ENCODE measurements around the gene DENND2D. TPM values are rescaled to one million over a fixed set of nuclear protein-coding genes. Genes with fewer than 3 reads are reported as not detected.

Gene DENND2D
- total RNA-seq, 2 donors from 2014 or later: 25.4 to 37.2 TPM

DNA sequence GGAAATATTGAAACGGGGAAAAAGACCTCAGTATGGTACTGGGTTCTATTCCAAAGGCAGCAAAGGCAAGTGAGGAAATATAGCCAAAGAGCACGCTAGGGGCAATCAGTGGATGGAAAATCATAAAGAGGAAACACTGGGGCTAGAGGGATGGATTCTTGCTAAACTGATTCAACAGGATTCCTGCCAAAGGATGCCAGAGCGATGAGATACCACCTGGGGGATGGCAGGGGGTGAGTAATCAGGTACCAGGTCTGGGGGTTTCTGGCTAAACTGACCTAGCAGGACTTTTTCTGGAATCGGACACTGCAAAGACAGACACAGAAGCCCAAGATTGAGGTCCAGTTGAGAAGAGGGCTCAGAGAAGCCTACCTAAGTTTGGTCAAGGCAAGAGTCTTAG, 33.8 kb upstream of the DENND2D start:
- H3K4me3 ChIP-seq: no peak overlapping the region
- H3K4me1 ChIP-seq (replicated peaks): no peaks in the 10 kb centered on the region
- H3K27ac ChIP-seq: no peak overlapping the region
- no peaks in the 10 kb centered on the region for H3K9me3 ChIP-seq
- no peak for DNase-seq (ENCODE audit: low spot score)
- H3K36me3 ChIP-seq: no peaks in the 10 kb centered on the region
- no peak for TF ChIP-seq POLR2AphosphoS5 (IDR thresholded peaks at IDR 0.05)
- TF ChIP-seq CTCF (IDR thresholded peaks at IDR 0.05): no peak
- TF ChIP-seq POLR2A (IDR thresholded peaks at IDR 0.05): no peak
- no peaks in the 10 kb centered on the region for H3K27me3 ChIP-seq (replicated peaks; ENCODE audit: insufficient read depth)
- WGBS: 85% methylated on average over 4 of the region's 4 CpGs
- intact Hi-C loops (cut with DNase I): no loop called here

DNA sequence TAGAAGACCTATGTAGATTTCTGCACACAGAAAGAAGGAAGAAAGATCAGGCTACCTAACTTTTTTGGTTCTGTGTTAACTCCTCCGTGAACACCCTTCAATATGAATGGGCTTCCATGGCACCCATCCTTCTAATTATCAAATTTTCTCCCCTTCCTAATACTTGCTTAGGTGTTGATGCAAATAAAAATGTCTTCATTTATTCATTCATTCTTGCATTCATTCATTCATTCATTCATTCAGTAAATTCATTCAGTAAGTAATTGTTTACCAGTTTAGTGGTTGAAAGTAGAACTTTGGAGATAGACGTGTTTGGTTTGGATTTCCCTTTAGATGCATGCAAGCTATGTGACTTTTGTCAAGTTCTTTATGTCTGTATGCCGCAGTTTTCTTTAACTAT, 31.7 kb upstream of the DENND2D start:
- Histone ChIP-seq H3K36me3 (no peaks in the 10 kb centered on the region), H3K4me3 (no peak overlapping the region), H3K27me3 (replicated peaks; ENCODE audit: insufficient read depth) (no peaks in the 10 kb centered on the region), H3K4me1 (replicated peaks) (no peaks in the 10 kb centered on the region), H3K9me3 (no peaks in the 10 kb centered on the region), H3K27ac (no peak overlapping the region)
- no peak for TF ChIP-seq POLR2AphosphoS5 (IDR thresholded peaks at IDR 0.05)
- TF ChIP-seq POLR2A (IDR thresholded peaks at IDR 0.05): no peak
- TF ChIP-seq CTCF (IDR thresholded peaks at IDR 0.05): no peak
- WGBS: 86% methylated on average over 3 of the region's 3 CpGs
- intact Hi-C loops (cut with DNase I): no loop called here
- no peak for DNase-seq (ENCODE audit: low spot score)

- Histone ChIP-seq H3K4me3 (no peak overlapping the region), H3K9me3 (no peaks in the 10 kb centered on the region), H3K36me3 (no peaks in the 10 kb centered on the region), H3K27me3 (replicated peaks; ENCODE audit: insufficient read depth) (no peaks in the 10 kb centered on the region), H3K27ac (peak overlapping the region in 1 of 2 donors; percentile 13), H3K4me1 (replicated peaks) (no peaks in the 10 kb centered on the region)
- no peak for DNase-seq (ENCODE audit: low spot score)
- WGBS: 47% methylated on average over 2 of the region's 2 CpGs
- TF ChIP-seq POLR2AphosphoS5 (IDR thresholded peaks at IDR 0.05) (no peak), CTCF (IDR thresholded peaks at IDR 0.05) (no peak), POLR2A (IDR thresholded peaks at IDR 0.05) (no peak)
- intact Hi-C loops (cut with DNase I): no loop called here
Observed at GRCh38 chr1:111228748-111229126, 28.3 kb upstream of the DENND2D start.

- Histone ChIP-seq H3K27ac (peak overlapping the region in 1 of 2 donors; percentile 13), H3K9me3 (no peaks in the 10 kb centered on the region), H3K36me3 (no peaks in the 10 kb centered on the region), H3K4me1 (replicated peaks) (no peaks in the 10 kb centered on the region), H3K27me3 (replicated peaks; ENCODE audit: insufficient read depth) (no peaks in the 10 kb centered on the region), H3K4me3 (no peak overlapping the region)
- 58% methylated on average over 6 of the region's 6 CpGs for WGBS
- intact Hi-C loops (cut with DNase I): no loop called here
- DNase-seq (ENCODE audit: low spot score): peak; percentile 13
- TF ChIP-seq CTCF (IDR thresholded peaks at IDR 0.05) (no peak), POLR2AphosphoS5 (IDR thresholded peaks at IDR 0.05) (no peak), POLR2A (IDR thresholded peaks at IDR 0.05) (no peak)
Observed at GRCh38 chr1:111227851-111228747, 27.7 kb upstream of the DENND2D start.

DNA sequence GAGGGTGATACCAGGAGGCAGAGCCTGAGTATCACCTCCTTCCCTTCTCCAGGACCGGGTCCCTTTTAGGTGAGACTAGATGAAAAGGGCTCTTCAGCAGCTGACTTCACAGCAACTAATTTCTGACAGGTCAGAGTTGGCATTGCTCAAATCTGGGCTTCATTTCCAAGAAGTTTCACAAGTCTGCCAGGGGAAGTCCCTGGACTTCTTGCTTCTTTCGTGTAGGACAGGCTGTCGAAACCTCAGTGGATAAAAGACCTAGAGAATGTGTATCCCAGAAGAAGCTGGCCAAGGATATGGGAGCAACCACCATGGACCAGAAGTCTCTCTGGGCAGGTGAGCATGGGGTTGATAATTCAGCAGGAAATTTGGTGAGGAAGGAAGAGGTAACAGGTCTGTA, 27.0 kb upstream of the DENND2D start, which contains the start of gene CHI3L2:
Gene CHI3L2 (plus strand): TSS at position 280 of the 400 bp plus-strand sequence. CDS start 17 bp downstream, at position 297.
- Histone ChIP-seq H3K36me3 (no peaks in the 10 kb centered on the region), H3K27ac (peak within 1 kb of the TSS in 1 of 2 donors; percentile 13), H3K4me3 (no peak within 1 kb of the TSS), H3K9me3 (no peaks in the 10 kb centered on the region), H3K4me1 (replicated peaks) (no peaks in the 10 kb centered on the region), H3K27me3 (replicated peaks; ENCODE audit: insufficient read depth) (no peaks in the 10 kb centered on the region)
- WGBS: 53% methylated on average over 3 of the region's 3 CpGs
- no peak for DNase-seq (ENCODE audit: low spot score)
- intact Hi-C loops (cut with DNase I): no loop called here
- no peak for TF ChIP-seq CTCF (IDR thresholded peaks at IDR 0.05)
- no peak for TF ChIP-seq POLR2A (IDR thresholded peaks at IDR 0.05)
- TF ChIP-seq POLR2AphosphoS5 (IDR thresholded peaks at IDR 0.05): no peak
